GM19438 (cell line): ENCODE results near the gene ATXN1.
"Not testable (repeated sequence)": the region's sequence is repeated elsewhere in the genome, so short reads cannot be mapped to it uniquely, and the experiment has no call there.

Experiments
- ATAC-seq: cut with Tn5 transposase; IDR thresholded peaks from one replicate; pipeline ENCODE4 v1.9.1; 2021; ENCODE audit warnings: low read depth; ENCODE audit not compliant: unreplicated experiment

Gene ATXN1

DNA sequence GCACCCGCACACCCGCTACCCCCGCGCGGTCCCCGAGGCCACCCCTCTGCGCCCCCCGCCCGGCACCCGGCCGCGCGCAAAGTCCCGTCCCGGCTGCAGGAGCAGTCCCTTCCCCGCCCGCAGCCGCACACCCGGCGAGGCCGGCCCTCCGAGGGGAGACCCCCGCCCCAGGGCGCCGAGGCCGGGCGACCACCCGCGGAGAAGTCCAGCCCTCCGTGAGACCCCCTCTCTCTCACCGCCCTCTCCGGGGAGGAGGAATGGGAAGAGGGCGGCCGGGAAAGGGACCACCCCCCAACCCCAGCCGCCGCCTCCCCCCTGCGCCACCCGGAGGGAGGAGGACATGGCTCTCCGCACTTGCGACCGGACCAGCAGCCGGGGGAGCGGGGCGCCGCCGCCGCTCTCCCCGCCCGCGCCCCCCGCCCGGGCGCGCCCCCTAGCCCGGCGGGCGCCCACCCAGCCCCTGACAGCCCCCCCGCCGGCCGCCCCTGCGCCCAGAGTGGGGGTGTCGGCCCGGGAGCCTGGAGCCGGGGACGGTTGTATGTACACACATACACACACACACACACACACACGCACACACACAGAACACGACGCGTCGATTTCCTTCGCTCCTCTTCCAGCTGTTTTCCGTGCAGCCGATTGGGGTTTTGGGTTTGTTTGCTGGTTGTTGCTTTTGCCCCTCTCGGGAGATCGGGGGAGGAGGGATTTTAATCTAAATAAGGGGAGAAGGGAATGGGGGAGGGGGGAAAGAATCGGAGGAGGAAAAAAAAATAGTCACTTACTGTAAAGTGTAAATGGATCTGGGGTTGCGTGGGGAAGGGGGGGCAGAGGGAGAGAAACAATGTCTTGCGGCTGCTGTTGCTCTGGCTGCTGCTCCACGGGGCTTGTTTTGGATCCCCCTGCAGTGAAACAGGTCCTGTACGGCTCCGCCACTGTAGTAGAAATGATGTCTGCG lies at the start of gene ATXN1:
Gene ATXN1 (minus strand): TSS at position 945 of the 955 bp plus-strand sequence.
- no peak for ATAC-seq

DNA sequence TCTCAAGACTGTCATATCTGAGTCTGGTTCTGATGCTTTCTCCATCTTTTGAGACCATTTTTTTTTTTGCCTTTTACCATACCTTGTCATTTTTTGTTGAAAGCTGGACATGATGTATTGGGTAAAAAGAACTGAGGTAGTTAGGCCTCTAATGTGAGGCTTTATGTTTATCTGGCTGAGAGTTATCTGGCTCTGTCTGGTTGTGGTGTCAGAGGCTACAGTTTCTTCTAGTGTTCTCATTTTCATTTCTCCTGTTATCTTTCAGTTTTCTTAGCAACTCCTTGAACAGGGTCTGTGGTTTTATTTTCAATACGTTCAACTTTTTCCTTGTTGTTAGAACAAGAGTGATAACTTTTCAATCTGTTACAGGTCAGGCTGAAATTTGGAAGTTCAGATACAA lies 49.2 kb upstream of the ATXN1 start:
- ATAC-seq = no peak

DNA sequence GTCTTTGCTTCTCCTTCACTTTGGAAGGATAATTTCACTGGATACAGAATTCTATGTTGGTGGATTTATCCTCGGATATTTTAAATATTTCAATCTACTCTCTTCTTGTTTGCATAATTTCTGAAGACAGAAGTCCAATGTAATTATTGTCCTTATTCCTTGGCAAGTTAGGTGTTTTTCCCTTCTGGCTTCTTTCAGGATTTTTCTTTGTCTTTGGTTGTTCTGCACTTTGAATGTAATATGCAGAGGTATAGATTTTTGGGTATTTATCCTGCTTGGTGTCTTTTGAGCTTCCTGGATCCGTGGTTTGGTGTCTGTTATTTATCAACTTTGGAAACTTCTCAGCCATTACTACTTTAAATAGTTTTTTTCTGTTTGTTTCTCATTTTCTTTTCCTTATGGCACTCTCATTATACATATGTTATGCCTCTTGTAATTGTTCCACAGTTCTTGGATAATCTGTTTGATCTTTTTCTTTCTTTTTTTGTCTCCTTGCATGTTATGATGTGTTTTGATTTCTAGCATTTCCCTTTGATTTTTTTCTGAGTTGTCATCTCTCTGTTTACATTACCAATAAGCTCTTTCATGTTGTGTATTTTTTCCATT lies 48.6 kb upstream of the ATXN1 start:
- no peak for ATAC-seq

DNA sequence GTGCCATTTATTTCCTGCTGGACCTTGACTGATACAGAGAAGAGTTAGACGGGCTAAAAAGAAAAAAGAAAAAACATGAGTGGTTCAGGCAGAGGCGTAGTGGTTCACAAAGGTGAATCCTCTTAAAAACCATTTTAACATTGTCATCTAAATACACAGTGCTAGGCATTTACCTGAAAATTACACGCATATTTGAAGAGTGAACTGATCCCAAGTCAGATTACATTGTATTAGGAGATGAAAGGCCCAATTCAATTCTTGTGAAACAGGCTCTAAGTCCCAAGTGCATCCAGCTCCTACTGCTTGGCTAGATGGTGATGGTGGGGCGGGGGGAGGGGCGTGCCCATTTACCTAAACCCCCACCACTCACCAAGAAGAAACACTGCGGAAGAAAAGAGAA lies 46.7 kb upstream of the ATXN1 start:
- no peak for ATAC-seq

- no peak for ATAC-seq
These were observed 45.1 kb upstream of the ATXN1 start for GRCh38 chr6:16806363-16806762.

DNA sequence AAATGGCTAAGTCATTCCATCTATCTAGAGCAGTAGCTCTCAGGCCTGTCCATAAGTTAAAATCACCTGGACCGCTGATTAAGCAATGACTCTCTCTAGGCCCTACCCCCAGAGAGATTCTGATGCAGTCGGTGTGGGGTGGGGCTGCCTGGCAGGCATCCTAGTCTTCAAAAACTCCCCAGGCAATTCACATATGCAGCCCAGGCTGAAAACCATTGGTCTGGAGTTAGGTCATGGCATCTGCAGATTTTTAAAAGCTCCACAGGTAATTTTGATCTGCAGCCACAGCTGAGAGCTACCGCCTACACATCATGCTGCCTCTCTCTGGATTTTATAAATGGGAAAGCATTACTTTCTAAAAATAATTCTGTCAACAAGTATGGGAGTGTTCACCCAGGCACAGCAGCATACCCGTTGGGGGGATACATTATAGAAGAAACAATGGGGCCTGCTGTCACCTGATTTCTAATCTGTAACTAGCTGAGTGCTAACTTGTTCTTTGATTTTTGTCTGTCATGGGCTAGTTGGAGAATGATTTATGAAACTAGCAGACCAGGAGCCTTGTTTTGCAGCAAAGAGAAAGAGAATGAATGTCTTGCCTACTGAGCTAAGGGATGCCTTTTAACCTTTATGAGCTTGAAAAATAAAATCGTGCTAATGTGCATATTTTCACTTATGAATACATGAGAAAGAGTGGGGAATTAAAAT lies 44.1 kb upstream of the ATXN1 start:
- ATAC-seq = no peak

DNA sequence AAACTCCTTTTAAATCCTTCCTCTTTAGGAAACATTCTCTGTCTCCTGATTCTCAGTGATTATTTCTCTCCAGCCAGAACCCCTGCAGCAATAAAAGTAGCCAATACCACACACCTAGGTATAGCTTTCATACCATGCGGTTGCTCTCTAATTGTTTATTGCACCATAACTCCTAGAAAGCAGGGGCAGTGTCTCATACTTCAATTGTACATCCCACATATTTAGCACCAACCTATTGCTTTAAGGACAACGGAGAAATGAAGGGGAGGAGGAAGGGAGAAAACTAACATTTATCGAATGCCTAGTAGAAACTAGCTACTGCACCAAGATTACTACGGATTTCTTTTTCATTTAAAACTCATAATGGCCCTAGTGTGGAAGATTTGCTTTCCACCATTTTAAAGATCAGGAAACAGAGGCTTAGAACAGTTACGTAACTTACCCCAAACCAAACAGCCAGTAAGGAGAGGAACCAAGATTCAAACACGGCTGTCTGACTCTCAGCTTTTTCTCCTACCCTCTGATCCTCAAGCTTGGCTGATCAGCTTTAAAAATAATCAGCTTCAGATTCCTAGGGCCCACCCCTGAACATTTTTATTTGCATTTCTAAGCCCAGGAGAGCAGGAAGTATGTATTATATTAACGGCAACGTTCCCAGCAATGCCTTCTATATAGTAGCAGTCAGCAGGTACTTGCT lies 43.4 kb upstream of the ATXN1 start:
- ATAC-seq = no peak

DNA sequence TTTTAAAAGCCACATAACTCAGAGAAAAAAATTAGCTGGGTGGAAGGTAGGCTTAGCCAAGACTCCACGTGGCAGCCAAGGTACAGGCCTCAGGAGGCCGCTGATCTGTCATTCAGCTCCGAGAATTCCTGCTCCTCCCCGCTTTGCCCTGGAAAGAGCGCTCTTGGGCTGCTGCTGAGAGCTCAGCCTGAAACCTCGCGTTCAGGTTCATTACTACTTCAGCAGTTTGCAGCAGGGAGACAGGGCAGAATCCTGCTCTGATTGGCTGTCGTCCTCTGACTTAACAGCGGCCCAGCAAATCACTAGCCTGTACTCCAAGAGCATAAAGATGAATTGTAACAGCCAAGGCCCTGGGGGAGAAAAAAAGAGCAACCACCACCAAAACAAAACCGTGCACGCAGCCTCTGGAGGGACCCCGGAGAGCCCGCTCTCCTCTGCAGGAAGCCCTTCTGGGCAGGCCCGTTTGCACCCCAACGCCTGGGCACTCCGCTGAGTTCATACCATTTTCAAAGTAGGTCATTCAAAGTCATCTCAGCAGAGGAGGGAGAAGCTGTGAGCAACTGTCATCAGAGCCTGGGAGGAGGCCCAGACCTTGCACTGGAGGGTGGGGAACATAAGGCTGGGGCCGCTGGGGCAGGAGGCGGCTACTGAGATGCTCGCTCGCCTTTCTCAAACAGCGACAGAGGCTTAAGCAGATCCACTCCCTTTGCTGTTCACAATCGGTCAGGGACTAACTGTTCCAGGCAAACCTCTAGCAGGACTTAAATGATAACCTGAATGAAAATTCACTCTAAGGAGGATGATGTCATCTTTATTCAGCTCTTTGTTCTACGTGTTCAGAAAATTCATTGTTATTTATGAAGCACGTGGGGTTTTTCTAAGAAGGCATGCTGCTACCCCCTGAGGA lies 42.3 kb upstream of the ATXN1 start:
- ATAC-seq = no peak

GRCh38 chr6:16802071-16802470 lies 40.8 kb upstream of the ATXN1 start:
- no peak for ATAC-seq

DNA sequence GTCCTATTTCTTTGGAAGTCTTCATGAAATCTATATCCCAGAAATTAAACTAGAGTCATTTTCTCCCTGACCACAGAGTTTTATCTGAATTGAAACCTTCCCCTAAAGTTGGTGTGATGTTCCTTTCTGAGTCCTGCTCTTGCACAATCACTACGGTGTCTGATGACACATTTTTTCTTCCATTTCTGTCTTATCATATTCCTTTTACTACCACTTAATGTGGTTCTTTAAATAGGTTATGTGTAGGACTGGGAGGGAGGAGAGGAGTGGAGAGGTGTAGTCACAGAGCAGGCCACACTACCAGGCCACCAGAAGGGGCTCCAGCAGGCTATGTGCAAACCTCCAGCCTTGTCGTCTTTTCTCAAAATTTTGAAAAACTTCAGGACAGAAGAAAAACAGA lies 39.7 kb upstream of the ATXN1 start:
- ATAC-seq = no peak

DNA sequence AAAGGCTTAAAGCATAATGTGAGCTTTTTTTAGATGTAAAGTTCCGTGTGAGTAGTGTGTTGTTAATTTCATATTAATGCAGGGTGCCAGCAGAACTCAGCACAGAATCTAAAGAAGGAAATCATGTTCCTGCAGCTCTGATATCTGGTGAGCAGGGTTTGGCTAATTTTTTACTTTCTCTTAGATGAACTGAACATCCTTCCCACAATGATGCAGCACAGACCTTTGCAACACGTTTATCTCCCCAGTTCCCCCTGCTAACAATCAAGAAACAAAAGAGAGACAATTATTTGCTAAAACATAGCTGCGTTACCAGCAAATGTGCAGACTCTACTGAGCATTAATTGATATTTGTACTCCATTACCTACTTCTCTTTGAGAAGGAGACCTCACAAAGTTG lies 39.1 kb upstream of the ATXN1 start:
- ATAC-seq = no peak

GRCh38 chr6:16799279-16800193 lies 38.3 kb upstream of the ATXN1 start:
- no peak for ATAC-seq

DNA sequence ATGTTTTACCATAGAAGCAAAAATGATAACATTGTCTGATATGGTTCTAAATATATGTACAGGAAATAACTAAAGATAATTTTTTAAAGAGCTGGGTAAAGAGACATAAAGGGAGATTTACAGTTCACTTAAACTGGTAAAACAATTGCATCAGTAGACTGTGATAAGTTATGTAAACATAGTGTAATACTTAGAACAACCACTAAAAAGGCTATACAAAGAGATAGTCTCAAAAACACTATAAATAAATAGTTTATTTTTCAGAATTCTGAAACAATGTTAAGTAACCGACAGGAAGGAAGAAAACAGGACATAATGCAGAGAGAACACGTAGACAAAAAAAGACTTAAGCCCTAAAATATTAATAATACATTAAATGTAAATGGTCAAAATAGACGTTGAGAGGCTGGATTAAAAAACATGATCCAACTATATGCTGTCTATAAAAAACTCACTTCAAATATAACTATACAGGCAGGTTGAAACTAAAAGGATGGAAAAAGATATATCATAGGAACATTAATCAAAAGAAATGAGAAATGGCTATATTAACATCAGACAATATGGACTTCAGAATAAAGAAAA lies 32.7 kb upstream of the ATXN1 start:
- ATAC-seq = no peak

- ATAC-seq = no peak
These were observed 28.2 kb upstream of the ATXN1 start for GRCh38 chr6:16789329-16790038.

- ATAC-seq = no peak
These were observed 25.9 kb upstream of the ATXN1 start for GRCh38 chr6:16787128-16787682.

- no peak for ATAC-seq
These were observed 24.2 kb upstream of the ATXN1 start for GRCh38 chr6:16785496-16785895.

GRCh38 chr6:16784957-16785356 lies 23.7 kb upstream of the ATXN1 start:
- not testable (repeated sequence) for ATAC-seq
